GM21381 (cell line): Measurements from ENCODE around the gene DRD2.

Source experiments
- ATAC-seq: cut with Tn5 transposase; IDR thresholded peaks from one replicate; pipeline ENCODE4 v1.9.1; 2021; ENCODE audit warnings: mild to moderate bottlenecking, moderate library complexity; ENCODE audit not compliant: unreplicated experiment

DRD2 gene

DNA sequence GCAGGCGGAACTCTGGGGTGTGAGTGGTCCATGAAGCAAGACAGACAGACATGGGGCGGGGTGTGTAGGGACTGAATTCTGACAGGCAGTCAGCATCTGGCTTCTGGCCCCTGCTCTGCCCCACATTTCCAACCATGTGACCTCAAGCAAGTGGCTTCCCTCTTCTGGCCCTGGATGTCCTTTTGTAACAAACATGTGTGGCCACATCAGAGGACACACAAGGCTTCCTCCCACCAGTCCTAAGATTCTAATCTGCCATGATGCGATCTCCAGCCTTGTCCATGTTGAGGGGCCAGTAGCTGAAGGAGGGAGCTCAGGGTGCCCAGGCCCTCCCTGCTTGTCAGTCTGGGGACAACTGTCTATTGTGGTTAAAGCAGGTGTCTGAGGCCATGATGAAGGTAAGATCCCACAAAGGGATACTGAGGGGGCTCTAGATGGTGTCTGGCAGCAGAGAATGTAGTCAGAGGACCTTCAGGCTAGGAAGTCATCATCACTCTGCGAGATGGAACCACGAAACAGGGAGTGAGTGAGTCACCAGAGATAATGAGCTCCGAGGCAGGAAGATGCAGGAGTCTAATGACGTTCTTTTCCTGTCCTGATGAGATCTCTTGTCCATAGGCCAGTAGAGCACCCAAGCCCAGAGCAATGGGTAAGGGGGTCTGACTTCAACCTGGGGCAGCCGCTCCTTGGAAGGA is 27.4 kb downstream of the DRD2 start:
- ATAC-seq = no peak

DNA sequence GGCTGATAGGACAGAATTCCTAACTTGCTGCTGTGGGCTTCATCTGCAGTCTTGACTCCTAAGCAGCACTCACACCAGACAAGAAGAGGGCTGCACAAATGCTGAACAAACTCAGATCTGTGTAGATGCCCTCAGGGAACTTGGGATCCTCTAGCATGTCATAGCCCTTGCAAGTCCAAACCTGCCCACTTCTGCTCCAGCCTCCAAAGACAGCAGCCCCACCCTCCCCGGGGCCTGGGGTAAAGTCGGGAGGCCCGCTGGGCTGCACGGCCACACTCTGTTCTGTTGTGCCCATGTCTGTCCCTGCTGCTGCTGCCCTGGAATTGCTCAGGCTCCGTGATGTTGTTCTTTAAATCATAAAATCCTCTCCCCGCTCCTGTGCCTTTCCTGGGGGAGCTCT is 28.3 kb downstream of the DRD2 start:
- ATAC-seq = no peak

DNA sequence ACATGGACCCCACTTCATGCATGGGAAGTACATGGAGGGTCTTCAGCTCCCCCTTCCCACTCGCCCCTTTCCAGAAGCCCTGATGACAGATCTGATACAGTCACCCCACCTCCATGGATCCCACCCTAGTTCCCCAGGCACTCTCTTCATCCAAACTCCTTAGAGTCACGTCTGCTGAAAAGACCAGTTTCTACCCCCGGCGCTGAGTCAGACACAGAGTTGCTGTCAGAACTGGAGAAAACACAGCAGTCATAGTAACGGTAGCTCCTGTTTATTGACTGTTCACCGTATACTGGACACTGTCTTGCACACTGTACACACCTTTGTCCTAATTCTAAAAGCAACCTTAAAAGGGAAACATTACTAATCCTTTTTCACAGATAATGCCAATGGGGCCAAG is 29.1 kb downstream of the DRD2 start:
- ATAC-seq = peak; percentile 57

DNA sequence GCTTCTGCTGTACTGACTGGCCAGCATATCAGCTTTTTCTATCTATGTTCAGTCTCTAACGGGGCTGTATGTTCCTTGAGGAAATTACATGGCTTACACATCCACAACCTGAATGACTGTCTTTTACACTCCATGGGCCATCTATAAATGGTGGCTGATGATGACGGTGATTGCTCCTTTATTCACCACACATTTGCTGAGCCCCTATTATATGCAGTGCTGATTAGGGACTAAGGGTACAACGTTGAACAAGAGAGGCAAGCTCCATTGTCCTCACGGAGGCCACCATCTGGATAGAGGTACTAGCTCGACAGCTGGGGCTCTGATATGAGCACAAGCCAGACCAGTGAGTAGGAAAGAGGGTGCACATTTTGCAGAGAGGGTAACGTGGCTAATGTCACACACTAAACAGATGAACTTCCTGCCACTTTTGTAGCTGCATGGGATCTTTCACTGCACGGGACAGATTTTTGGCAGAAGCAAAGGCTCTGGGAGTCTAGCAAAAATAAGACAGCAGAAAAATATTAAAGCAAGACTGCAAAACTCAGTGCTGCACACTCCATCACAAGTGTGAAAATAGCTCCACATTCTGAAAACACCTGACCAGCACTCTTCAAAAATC is 30.6 kb downstream of the DRD2 start:
- no peak for ATAC-seq

DNA sequence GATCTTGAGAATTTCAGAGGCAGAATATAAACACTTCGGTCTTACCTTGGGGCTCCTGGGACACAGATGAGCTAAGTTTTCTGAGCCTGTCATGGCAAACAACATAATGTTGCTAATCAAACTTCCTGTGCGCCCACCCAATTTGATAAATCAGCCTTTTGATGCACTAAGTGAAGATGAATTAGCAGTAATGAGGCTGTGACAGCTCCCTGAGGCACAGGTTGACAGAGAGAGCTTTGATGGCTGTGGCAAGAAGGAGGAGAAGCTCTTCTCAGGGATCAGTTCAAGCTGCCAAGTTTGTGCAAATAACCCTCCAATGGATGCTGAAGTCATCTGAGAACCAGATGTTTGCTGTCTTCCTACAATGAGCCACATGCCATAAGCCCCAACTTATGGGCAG is 34.4 kb downstream of the DRD2 start:
- ATAC-seq = no peak

DNA sequence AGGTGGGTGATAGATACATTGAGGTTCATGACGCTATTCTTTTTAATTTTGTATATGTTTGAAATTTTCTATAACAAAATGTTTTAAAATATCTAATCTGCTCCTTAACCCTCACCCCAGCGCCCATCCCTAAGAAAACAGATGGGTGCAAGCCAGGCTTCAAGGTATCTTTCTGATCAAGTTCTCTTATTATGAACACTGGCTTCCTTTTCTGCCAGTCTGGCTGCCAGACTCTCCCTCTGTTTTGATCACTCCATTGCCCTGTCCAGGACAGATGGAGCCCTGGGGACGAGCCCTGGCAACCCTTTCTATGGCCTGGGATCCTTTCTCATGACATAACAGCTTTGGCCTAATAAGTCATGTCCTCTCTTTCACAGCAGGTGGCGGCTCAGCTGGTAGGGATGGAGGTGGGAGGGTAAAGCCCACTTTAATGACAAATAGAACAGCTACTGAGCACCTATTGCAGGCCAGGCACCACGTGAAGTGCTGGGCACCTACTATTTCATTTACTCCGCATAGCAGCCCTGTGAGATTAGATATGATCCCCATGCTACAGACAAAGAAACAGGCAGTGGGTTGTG is 38.4 kb downstream of the DRD2 start:
- no peak for ATAC-seq

DNA sequence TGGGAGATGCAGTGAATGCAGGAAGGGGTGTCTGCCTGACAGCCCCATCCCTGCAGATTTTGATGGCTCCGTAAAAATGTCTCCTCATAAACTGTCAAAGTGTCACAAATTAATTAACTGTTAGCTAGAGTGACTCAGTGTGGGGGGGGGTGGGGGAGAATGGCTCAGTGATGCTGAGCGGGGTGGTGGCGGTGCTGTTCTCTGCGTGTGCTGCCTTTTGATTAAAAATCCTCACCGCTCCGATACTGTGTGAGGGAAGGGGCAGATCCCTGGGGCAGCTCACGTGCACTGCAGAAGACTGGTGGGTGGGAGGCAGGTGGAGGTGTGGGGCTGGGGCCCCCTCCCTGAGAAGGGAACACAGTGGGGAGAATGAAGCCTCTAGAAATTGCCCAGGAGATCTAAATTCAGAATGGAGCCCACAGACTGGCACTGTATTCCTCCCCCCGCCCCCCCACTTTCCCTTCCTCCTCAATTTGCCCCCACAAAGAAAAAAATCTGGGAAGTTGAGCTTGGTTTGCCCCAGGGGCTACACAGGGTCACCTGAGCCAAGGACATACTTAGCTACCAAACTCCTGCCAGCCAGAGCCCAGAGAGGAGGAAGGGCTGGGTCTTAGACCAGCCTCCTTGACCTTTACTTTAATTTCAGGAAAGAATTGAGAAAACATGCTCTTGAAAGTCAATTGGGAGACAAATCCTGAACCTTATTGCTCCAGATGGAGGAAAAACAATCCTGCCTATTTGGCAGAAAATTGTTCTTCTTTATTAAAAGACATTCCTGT is 39.8 kb downstream of the DRD2 start:
- no peak for ATAC-seq

DNA sequence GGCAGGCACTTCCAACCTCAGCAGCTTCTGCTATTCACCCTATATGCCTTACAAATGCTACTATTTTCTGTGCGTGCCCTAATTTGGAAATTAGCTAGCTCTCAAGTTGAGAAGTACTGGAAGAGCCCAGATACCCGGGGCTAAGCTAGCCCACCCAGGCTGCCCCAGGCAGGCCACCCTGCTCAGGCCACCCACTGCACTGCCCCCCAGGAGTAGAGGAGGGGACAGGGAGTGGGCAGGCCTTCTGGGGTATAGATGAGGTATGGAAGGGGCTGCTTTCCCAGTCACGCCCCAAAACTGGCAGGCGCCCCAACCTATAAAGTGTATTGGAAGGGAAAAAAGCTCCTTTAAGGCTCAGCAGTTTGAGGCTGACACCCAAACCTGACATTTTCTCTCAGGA is 43.5 kb downstream of the DRD2 start:
- ATAC-seq = no peak

DNA sequence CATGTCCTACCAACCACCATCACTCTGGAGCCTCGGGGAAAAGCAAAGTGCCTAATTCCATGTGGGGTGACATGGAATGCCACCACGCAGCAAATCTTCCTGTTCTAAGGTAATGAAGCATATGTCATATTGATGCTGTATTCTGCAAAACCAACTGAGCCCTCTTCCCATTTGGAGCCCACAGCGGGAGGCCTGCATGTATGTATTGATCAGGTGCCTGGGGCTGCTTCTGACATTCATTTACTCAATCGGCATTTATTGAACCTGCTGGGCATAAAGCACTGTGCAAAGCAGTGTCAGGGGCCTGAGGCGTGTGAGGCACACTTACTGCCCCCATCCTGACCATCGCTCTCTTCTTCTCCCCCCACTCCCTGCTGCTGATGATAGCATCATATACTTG is 48.5 kb downstream of the DRD2 start:
- no peak for ATAC-seq

DNA sequence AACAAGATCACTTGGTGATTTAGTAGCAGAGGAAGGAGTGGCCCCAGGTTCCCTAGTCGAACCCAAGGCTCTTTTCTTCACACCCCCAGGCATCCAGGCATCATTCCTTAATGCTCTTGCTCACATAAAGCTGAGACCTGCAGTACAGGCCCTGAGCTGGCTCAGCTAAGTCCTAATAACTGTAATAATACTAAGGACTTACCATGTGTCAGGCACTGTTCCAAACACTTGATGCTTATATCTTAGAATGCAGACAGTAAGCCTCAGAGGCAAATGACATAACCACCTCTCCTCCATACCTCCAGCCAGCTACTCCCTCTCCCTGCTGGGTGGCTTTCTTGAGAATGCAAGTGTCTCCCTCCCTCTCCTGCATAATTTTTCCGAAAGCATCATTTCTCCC is 54.4 kb downstream of the DRD2 start:
- ATAC-seq = no peak

DNA sequence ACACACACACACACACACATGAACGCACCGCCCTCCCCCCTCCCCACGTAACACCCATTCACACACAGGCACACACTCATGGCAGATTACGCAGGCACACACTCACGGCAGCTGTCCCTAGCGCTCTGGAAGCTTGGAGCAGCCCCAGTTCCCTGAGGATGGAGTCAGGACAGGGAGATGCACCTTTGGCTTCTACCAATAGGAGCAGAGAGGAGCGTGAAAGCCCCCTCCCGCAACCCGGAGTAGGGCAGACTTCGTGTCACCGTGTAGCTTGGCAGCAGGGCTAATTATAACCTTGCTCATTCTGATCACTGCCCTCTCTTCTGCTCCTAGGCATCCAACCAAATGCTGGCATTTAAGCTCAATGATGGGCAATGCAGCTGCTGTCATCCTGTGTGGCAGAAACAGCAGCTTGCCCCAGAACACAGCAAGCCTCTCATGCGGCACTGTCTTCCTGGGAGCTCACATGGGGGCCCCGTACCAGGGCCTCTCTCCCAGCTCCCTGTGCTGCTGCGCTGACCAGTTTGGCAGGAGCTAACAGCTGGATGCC is 55.7 kb downstream of the DRD2 start:
- no peak for ATAC-seq

DNA sequence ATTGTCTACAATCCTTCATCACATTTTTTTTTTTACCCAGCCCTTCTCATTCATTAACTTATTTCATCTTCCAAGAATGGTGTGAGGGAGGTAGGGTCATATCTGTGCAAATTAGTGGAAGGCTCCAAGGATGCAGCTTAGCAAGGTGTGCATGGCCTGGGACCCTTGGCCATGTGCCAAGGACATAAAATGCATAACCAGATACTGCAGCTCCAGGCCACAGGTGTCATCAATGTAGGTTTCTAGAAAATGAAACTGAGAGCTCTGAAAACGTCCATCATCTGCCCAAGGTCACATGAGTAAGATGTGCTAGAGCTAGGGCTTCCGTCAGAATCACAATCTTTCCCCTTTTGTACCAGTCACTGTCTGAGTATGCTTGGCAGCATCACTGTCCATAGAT is 57.8 kb downstream of the DRD2 start:
- peak; percentile 70 for ATAC-seq

DNA sequence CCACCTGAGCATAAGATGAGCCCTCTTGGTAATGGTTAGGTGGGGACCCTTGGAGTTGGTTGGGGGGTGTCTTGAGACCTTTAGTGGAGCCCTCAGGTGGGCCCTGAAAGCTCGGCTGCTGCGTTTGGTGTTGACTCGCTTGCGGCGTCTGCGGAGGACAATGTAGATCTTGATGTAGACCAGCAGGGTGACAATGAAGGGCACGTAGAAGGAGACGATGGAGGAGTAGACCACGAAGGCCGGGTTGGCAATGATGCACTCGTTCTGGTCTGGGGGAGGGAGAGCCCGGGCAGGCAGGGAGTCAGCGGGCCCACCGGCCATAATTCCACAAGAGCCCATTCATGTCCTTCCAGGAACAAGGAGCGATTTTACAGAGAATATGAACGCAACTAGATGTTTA is 59.9 kb downstream of the DRD2 start:
- ATAC-seq = no peak

DNA sequence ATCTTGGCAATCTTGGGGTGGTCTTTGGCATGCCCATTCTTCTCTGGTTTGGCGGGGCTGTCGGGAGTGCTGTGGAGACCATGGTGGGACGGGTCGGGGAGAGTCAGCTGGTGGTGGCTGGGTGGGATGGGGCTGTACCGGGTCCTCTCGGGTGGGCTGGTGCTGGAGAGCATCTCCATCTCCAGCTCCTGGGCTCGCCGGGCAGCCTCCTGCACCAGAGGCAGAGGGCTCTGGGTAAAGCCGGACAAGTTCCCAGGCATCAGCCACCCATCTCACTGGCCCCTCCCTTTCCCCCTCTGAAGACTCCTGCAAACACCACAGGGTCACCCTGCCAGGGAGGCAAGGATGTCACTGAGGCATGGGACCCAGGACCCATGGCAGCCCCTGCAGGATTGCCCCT is 62.5 kb downstream of the DRD2 start:
- no peak for ATAC-seq

DNA sequence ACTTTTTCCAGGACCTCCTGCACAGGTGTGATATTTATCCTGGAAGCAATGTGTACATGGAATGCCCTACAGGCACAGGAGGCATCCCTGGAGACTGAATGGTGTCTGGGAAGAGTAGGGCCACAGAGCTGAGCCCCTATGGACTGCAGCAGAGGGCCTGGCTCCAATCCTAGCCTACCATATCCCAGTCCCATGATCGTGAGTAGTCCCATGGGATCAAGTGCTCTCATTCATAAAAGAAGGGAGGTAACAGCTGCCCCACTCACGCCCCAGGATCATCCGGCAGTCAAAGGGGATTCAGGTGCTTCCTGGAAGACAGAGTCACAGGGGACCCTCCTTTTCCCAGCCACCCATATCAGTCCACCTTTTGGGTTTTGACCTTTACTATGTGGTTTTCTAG is 63.7 kb downstream of the DRD2 start:
- ATAC-seq = no peak

DNA sequence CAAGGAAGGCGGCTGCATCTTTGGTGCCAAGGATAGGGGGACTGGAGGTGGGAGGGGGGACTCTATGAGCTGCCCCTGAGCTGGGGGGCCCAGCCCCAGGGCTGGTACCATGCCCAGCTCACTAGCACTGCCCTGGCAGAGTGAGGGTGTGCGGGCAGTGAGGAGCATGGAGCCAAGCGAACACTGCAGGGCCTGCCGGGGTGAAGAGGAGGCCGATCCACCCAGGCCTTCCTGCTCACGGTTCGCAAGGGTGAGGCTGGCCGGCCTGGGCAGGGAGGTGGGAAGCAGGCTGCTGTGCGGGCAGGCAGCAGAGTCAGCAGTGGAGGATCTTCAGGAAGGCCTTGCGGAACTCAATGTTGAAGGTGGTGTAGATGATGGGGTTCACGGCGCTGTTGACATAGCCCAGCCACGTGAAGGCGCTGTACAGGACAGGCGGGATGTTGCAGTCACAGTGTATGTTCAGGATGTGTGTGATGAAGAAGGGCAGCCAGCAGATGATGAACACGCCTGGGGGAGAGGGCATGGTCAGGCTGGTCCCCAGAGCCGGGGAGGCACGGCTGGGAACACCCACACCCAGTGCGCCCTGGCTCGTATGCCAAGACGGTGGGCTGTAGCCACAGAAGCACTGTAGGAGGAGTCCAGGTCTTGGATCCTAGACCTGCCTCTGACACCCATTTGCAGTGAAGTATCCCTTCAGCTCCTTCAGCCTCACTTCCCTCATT is 64.6 kb downstream of the DRD2 start:
- ATAC-seq = no peak

DNA sequence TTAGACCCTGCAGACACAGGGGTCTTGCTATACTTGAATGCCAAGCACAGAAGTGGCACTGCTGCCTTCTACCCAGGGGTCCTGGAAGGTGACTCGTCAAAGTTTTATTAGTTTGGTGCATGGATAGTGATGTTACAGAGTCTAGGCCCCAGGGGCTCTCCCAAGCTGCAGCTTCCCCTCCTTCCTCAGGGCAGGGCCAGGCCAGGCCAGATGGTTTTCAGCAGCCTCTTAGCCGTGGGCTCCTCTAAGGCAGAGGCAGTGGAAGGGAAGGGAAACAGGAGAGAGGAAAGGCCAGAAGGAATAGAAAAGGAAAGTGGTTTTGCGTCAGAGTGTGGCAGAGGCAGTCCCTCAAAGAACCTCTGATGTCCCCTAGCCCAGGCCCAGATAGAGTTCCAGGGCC is 65.7 kb downstream of the DRD2 start:
- no peak for ATAC-seq

DNA sequence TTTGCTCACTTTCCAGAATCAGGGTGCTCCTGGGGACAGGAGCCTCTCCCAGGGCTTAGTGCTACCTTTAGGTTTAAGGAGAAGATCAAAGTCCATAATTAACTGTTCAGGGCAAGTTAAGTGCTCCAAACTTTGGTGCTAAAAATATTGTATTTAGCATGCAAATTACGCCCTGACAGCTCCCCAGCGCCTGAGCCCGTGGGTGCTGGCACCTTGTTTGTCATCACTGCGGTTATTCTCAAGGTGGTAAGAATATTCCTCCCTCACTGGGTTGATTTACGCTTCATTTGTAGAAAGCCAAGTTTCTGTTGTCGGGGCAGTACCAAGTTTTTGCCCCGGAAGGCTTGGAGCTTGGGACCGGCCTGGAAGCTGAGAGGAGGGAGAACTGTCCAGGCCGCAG is 66.3 kb downstream of the DRD2 start:
- no peak for ATAC-seq

DNA sequence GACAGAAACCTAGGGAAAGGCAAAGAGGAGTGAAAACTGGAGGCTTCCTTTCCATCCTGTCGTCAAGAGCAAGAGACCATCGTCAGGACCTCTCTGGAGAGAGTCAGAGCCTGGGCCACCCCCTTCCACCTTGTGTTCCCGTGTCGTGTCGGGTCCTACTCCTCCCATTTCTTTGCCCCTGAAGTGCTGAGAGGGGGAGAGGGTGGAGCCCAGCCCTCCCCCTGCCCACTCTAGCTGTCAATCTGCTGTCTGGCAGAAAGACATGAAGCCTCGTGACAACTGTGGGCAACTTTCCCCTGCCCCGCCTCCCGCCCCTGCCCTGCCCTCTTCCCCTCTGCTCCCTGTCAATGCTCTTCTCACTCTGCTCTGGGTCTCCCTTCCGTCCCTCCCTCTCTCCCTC is 67.0 kb downstream of the DRD2 start:
- no peak for ATAC-seq

DNA sequence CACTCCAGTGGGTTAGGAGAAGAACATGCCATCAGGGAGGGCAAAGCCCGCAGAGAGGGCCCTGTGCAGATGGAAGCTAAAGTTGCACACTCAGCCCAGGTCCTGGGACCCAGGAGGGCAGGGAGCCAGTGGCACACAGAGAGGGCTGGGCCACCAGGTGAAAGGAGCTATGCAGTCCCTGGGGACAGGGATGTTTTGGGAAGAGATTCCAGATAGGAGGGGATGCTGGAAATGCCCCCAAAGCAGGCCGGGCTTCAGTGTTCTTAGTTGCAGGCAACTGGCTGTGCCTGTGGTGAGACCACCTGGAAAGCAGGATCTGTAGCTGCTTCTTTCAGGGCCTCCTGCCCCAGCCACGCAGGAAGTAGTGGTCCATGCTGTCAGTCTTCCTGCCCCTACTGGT is 68.0 kb downstream of the DRD2 start:
- no peak for ATAC-seq
